Upper lobe of left lung (tissue), 4 donors: ENCODE data around the gene NDC1.

Experiments
- POLR2A ChIP-seq, 4 donors: fragments of 450-650 bp; IDR thresholded peaks; one replicate each; pipeline ENCODE4 v1.5.1; 2016 to 2017; ENCODE audit warnings: antibody characterized with exemption in 4 of 4, mild to moderate bottlenecking in 2 of 4
- TF ChIP-seq, protein P1 (sequence below), 6 experiments: fragments of 450-650 bp in 4 of 6; fragments of 200-600 bp in 2 of 6; sonication (generic) in 2 of 6; IDR thresholded peaks; one replicate each; pipeline ENCODE4 v1.5.1; 2016 to 2019; ENCODE audit warnings: antibody characterized with exemption in 6 of 6

DNA sequence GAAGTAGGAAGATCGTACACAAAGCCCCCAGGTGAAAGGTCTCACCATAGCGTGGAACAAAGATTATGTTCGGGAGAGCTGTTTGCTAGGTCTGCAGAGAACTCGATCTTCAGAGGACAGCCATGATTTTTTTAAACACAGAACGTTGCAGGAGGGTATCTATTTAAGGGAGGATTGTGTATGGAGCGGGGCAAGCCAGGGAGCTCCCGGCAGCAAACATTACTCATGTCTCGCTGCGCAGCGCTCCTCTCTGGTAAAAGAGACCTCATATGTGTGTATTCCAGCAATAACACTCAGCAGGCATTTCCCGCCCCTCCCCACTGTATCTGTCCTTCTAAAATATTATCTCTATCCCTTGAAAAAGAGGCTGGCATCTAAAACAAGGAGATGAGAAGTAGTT, 101.8 kb downstream of the NDC1 start:
- TF ChIP-seq, protein P1, sequence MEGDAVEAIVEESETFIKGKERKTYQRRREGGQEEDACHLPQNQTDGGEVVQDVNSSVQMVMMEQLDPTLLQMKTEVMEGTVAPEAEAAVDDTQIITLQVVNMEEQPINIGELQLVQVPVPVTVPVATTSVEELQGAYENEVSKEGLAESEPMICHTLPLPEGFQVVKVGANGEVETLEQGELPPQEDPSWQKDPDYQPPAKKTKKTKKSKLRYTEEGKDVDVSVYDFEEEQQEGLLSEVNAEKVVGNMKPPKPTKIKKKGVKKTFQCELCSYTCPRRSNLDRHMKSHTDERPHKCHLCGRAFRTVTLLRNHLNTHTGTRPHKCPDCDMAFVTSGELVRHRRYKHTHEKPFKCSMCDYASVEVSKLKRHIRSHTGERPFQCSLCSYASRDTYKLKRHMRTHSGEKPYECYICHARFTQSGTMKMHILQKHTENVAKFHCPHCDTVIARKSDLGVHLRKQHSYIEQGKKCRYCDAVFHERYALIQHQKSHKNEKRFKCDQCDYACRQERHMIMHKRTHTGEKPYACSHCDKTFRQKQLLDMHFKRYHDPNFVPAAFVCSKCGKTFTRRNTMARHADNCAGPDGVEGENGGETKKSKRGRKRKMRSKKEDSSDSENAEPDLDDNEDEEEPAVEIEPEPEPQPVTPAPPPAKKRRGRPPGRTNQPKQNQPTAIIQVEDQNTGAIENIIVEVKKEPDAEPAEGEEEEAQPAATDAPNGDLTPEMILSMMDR (IDR thresholded peaks at IDR 0.05) = no peak
- TF ChIP-seq POLR2A (IDR thresholded peaks at IDR 0.05) = no peak
